LoVo (cell line): ENCODE measurements around the gene ESYT3.
"Not testable (repeated sequence)": the region's sequence is repeated elsewhere in the genome, so short reads cannot be mapped to it uniquely, and the experiment has no call there.

Experiments used
- DNase-seq: peaks from one replicate; pipeline ENCODE4 v3.0.0-alpha.2; 2016; ENCODE audit warnings: low spot score

The ESYT3 gene

GRCh38 chr3:138461896-138462295 lies 27.5 kb downstream of the ESYT3 start:
- DNase-seq: no peak

GRCh38 chr3:138463724-138464490 lies 29.5 kb downstream of the ESYT3 start:
- no peak for DNase-seq

GRCh38 chr3:138464491-138464860 lies 30.1 kb downstream of the ESYT3 start:
- DNase-seq: no peak

GRCh38 chr3:138465451-138465850 lies 31.0 kb downstream of the ESYT3 start:
- no peak for DNase-seq

- no peak for DNase-seq
Observed at GRCh38 chr3:138465925-138466324, 31.5 kb downstream of the ESYT3 start.

- DNase-seq: no peak
Observed at GRCh38 chr3:138467931-138468330, 33.5 kb downstream of the ESYT3 start.

- no peak for DNase-seq
Observed at GRCh38 chr3:138468451-138468850, 34.0 kb downstream of the ESYT3 start.

- peak; percentile 24 for DNase-seq
Observed at GRCh38 chr3:138468886-138469285, 34.5 kb downstream of the ESYT3 start.

- DNase-seq: no peak
Observed at GRCh38 chr3:138469874-138470273, 35.5 kb downstream of the ESYT3 start.

GRCh38 chr3:138470687-138471086 lies 36.3 kb downstream of the ESYT3 start:
- DNase-seq: no peak

GRCh38 chr3:138471481-138471880 lies 37.1 kb downstream of the ESYT3 start:
- no peak for DNase-seq

- DNase-seq: no peak
Observed at GRCh38 chr3:138472141-138472825, 37.9 kb downstream of the ESYT3 start.

GRCh38 chr3:138473391-138473790 lies 39.0 kb downstream of the ESYT3 start:
- DNase-seq: no peak

GRCh38 chr3:138474163-138474562 lies 39.7 kb downstream of the ESYT3 start:
- no peak for DNase-seq

- DNase-seq: no peak
Observed at GRCh38 chr3:138476526-138476925, 42.1 kb downstream of the ESYT3 start.

GRCh38 chr3:138477120-138477519 lies 42.7 kb downstream of the ESYT3 start:
- no peak for DNase-seq

- no peak for DNase-seq
Observed at GRCh38 chr3:138477801-138478200, 43.4 kb downstream of the ESYT3 start.

- no peak for DNase-seq
Observed at GRCh38 chr3:138479438-138479863, 45.0 kb downstream of the ESYT3 start.

- DNase-seq: not testable (repeated sequence)
Observed at GRCh38 chr3:138484672-138485071, 50.3 kb downstream of the ESYT3 start.

GRCh38 chr3:138486580-138486979 lies 52.2 kb downstream of the ESYT3 start:
- not testable (repeated sequence) for DNase-seq

- no peak for DNase-seq
Observed at GRCh38 chr3:138491971-138492370, 57.6 kb downstream of the ESYT3 start.

GRCh38 chr3:138492980-138493675 lies 58.7 kb downstream of the ESYT3 start:
- DNase-seq: no peak
